ENCODE results near the gene NMNAT2.

DNA sequence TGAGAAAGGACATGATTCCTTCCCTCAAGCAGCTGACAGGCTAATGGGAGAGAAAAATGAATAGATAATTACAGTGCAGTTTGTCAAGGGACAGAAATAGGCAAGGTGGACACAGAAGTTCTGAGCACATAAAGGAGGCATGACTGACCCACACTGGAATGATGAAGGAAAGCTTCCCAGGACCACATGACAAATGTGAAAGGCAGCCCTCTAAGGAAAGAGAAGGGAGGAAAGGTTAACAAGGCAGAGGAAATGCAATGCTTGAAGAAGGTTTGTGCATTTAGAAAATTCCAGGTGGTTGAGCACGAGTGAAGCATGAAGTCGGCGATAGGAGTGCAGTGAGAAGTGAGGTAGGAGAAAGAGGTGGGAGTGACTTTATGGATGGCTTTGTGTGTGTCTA is 194.7 kb downstream of the NMNAT2 start:
- no peak for TF ChIP-seq EZH2 (IDR thresholded peaks at IDR 0.05; ENCODE audit: insufficient read depth, low read length)
- TF ChIP-seq CTCF (IDR thresholded peaks at IDR 0.05; ENCODE audit: insufficient read depth, low read depth, low read length), result no peak
